Pulmonary artery endothelial cell (primary cell): Measurements from ENCODE around the gene ACTR2. TPM values are rescaled to one million over a fixed set of nuclear protein-coding genes. Genes with fewer than 3 reads are reported as not detected.
A peak's percentile ranks its signal among the peaks of the same experiment; 100 is the strongest.
"Not testable (repeated sequence)": the region's sequence is repeated elsewhere in the genome, so short reads cannot be mapped to it uniquely, and the experiment has no call there.

Source experiments
- DNase-seq: peaks from one replicate; pipeline ENCODE4 v3.0.0-alpha.2; 2011; ENCODE audit warnings: low read depth, low spot score
- total RNA-seq: library from RNA; depleted of rRNA; stranded (reverse); fragments of >200 nt; gene quantifications from 2 replicates; pipeline ENCODE4 v1.2.3, GENCODE V29; 2014

Gene ACTR2
- total RNA-seq, 1 donor from 2014 or later: 179 TPM

DNA sequence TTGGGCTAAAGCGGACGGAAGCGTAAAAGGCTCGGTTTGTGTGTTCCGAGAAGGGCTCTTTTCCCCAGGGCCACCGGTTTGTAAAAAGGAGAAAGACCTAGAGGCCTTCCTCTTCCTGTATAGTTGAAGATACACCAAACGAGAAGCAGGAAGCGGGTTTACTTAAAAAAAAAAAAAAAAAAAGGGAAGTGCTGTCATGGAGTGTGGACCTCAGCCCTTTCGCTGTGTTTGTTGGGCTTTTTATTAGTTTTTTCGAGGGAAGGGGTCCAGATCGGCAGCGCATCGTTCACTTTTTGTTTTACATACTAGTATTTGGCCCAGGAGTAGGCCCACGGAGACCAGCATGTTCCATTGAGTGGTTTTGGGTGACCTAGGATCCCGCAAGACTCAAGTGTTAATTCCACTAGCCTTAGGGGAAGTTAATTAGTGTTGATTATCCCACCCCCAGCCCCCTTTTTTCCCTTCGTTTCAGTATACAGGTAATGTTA is 676 bp downstream of the ACTR2 start:
- DNase-seq: no peak

DNA sequence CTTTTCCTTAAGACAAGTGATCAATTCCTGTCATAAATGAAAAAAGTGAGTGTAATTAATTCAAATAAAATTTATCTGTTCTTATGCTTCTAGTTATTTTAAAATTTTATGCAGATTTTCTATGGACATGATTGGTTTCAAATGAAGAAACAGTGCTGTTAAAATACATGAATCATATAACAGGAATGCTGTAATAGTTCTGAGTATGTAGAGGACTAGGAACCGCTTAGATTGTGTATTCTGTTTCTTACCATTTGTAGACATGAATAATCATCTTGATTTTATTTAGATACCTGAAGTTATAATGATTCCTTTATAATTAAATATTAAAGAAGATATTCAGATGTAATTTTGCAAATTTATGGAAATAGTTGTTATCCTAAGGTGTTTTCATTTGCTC is 3.5 kb downstream of the ACTR2 start:
- no peak for DNase-seq

DNA sequence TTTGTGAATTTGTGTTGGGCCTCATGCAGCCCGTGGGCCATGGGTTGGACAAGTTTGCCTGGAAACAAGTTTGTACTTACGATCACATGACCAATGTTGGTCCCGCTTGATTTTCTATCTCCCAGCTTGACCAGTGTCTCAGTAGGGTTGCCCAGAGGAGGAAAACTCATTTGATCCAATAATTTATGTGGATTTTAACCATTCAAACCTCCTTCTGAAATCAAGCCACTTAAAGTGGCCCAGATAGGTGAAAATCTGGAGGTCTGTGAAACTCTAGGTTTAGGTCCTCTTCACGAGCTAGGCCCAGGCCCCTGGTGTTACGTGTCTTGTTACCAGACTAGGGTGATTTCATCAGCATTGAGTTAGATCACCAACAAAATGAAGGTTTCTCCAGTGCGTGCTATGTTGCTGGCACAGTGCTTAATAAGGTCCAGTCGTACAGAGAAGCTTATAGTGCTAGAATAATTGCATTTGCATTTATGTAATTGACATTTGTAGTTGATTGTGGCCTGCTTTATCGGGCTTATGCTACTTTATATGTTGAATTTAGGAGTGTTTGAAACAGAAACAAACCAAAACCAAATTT is 4.4 kb downstream of the ACTR2 start:
- no peak for DNase-seq

DNA sequence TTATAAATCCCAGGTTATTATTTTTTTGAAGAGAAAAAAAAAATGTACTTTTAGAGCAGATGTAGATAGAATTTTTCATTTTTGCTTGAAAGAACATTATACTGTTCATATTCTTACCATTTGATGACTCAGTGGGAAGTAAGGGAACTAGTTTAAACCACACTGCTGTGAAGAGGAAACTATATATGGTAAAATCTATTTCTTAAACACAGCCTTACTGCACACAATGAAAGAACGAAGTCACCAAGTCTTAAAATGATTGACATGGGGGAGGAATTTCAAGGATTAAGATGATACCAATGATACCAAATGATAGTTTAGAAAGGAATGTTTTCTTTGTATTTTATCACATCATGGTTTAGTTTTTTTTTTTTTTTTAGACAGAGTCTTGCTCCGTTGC is 5.0 kb downstream of the ACTR2 start:
- no peak for DNase-seq

DNA sequence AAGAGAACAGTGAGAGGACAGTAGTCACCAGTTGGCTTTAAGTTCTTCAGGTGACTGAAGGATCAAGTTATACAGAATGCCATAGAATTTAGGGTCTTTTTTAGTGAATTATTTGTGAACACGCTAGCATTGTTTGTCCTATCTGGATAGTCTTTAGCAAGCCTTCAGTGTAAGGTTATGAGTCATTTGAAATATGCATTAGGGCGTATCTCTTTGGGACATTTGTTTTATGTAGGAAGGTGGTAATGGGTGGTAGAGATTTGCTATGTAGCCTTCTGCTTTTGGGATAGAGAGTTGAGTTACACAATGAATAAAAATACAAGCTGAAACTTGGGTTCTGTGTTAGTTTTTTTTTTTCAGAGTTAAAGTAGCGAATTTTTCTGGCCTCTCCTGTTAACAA is 13.0 kb downstream of the ACTR2 start:
- no peak for DNase-seq

DNA sequence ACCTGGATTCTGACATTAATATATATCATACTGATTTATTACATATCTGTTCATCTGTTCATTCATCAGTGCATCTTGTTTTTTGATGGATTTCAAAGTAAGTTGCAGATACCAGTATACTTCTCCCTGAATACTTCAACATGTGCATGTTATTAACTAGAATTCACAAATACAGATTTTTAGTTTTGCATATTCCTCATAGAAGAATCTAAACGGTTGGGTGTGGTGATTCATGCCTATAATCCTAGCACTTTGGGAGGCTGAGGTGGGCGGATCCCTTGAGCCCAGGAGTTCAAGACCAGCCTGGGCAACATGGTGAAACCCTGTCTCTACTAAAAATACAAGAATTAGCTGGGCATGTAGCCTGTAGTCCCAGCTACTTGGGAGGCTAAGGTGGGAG is 16.8 kb downstream of the ACTR2 start:
- DNase-seq: not testable (repeated sequence)

DNA sequence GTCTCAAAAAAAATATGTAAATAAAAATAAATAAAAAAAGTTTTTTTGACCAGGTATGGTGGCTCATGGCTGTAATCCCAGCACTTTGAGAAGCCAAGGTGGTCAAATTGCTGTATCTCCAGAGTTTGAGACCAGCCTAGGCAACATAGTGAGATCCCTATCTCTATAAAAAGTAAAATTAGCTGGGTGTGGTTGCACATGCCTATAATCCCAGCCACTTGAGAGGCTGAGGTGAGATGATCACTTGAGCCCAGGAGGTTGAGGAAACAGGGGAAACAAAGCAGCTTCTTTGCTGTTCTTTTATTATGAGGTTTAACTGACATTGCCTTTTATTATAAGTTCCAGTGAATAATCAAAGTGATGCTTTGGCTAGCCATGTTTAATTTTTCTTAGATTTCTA is 25.0 kb downstream of the ACTR2 start:
- DNase-seq: no peak

DNA sequence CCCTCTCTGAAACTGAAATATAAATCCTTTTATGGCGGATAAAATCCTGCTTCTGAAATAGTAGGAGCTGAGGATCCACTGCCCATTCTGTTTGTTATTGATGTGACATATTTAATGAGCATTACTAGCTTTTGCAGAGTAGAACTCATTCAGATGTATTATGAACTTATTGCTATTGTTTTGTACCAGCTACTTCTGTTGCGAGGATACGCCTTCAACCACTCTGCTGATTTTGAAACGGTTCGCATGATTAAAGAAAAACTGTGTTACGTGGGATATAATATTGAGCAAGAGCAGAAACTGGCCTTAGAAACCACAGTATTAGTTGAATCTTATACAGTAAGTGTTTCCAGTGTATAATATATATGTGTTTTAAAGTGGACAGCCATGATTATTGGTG is 27.7 kb downstream of the ACTR2 start:
- no peak for DNase-seq

DNA sequence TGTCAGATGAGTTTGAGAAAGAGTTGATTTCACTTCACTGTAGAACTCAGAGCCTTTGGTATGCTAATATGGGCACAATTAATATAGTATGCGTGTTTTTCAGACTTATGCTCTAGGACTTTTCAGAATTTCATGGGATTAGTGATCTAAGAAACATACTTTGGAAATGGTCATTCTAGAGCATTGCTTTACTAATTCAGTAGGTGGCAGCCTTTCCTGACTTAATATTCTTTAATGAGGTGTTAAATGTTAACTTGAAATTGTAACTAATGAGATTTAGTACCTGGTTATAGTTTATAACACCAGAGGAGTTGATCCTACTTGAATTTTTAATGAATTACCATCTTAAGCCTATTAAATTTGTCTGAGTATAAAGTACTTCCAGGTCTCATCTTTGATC is 28.4 kb downstream of the ACTR2 start:
- no peak for DNase-seq

DNA sequence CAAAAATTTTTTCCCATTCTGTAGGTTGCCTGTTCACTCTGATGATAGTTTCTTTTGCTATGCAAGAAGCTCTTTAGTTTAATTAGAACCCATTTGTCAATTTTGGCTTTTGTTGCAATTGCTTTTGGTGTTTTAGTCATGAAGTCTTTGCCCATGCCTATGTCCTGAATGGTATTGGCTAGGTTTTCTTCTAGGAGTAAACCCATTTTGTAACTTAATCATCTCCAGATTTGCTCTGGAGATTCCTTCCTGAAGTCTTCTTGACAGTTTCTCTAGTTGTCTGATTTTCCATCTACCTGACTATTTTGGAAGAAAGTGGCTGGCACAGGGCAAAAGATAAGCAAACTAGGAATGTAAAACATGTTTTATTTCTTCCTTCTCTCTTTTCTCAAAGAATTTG is 30.2 kb downstream of the ACTR2 start:
- DNase-seq: not testable (repeated sequence)

DNA sequence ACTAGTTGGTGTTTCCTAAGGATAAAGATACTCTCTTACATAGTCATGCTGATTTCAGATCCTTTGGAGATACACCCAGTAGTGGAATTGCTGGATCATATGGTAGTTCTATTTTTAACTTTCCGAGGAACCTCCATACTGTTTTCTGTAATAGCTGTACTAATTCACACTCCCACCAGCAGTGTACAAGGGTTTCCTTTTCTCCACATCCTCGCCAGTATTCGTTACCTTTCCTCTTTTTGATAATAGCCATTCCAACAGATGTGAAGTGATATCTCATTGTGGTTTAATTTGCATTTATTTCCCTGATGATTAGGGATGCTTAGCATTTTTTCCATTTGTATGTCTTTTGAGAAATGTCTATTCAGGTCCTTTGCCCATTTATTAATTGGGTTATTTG is 34.0 kb downstream of the ACTR2 start:
- no peak for DNase-seq

DNA sequence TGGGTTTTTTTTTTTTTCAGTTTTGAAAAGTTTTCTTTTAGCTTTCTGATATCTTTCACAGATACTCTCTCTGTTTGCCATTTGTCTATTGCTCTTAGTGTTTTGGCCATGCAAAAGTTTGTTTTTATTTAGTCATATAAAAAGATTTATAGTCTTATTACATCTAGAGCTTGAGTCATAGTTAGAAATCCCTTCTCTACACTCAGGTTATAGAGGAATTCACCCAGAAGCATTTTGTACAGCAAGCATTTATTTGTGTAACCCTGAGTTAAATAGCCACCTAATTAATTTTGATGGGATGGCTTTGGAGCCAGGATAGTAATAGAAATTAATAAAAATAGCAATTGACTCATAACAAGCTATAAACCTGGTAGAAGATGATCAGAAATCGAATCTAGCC is 35.6 kb downstream of the ACTR2 start:
- DNase-seq: no peak

DNA sequence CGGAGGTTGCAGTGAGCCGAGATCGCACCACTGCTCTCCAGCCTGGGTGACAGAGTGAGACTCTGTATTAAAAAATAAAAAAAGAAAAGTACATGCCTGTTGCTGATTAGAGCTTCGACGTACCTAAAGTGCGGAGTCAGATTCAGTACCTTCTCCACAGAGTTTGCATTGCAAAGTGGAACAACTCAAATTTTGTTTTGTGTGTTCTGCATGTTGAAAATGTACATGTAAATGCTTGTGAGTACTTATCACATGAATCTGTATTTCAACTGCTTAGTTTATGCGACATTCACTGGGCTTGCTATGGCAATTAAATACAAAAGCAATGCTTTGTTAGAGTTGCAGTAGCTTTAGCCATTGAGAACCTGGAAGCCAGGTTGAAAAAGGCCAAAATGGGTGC is 36.4 kb downstream of the ACTR2 start:
- no peak for DNase-seq

DNA sequence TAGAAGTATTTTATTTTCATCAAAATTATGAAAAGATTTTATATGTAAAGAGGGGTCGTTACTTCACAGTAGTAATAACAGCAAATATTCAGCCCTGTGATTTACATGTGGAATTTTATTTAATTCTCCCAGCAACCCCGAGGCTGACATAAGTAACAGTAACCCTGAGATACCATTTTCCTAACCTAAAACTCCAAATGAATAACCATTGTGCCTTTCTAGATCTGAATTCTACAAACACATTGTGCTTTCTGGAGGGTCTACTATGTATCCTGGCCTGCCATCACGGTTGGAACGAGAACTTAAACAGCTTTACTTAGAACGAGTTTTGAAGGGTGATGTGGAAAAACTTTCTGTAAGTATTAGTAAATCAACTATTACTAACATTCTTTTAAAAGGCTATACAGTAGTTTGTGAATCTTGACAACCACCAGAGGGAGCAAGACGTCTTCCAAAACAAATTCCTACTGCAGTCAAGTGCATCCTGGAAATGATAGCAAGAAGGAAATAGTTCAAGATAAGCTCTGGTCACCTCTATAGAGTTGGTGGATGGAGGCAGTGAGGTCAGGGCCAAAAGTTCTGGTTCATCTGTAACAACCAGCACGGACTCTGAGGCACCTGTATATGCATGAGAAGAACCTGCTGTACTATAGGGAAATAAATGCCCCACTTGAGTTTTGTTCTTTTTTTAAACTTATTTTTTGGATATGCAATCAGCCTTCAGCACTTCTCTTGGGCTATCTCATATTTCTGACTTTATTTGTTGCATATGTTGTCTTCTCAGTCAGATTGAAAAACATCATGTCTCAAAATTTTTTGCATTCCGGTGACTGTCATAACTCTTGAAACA is 37.4 kb downstream of the ACTR2 start:
- peak; percentile 72 for DNase-seq

DNA sequence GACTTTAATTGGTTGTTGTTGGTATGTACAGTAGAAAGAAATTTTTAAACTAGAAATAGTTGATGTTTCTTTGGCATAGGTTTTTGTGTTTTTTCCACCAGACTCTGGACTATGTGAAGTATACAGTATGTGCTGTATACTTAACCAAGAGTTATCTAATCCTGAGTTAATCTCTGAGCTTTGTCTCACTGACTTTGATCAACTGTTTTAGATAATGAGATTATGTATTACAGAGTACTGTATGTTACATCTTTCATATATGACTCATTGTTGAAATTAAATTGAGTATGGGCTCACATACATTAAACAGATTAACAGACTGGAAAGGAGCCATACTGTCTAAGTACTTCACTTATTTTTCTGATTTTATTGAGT is 38.0 kb downstream of the ACTR2 start:
- no peak for DNase-seq

DNA sequence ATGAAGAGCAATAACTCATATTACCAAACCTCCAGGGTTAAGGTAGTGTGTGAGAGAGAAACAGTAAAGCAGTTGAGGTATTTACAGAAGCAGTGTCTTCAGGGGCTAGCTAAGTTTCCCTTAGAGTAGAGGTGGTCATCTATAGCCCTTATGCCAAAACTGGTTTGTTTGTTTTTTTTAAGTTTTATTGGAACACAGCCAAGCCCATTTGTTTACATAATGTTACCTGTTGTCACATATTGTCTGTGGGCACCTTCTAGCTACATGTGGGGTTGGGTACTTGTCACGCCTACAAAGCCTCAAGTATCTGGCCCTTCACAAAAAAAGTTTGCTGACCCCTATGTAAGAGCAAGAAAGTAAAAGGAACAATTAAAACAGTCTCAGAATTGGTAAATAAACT is 39.4 kb downstream of the ACTR2 start:
- DNase-seq: no peak

DNA sequence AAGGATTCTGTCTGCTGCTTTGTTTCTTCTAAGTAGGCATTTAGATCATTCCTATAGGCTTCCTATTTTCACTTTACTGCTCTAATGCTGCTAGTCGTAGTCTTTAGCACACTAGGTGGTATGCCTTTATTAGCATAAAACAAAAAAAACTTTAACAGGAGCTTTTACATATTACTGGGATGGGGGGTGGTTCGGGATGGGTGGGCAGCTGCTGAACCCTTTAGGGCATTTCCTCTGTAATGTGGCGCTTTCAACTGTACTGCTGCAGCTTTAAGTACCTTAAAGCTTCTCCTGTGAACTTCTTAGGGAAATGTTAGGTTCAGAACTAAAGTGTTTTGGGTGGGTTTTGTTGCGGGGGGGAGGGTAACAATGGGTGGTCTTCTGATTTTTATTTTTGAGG is 41.3 kb downstream of the ACTR2 start:
- DNase-seq: no peak

DNA sequence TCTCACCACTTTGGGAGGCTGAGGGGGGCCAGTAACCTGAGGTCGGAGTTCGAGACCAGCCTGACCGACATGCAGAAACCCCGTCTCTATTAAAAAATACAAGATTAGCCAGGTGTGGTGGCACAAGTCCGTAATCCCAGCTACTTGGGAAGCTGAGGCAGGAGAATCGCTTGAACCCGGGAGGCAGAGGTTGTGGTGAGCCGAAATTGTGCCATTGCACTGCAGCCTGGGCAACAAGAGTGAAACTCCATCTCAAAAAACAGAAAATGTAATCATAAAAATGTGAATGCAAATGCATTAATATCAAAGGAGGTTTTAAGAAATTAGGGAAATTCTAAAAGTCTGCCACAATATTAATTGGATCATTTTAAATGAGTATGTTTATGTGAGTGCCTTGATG is 45.7 kb downstream of the ACTR2 start:
- DNase-seq: no peak

DNA sequence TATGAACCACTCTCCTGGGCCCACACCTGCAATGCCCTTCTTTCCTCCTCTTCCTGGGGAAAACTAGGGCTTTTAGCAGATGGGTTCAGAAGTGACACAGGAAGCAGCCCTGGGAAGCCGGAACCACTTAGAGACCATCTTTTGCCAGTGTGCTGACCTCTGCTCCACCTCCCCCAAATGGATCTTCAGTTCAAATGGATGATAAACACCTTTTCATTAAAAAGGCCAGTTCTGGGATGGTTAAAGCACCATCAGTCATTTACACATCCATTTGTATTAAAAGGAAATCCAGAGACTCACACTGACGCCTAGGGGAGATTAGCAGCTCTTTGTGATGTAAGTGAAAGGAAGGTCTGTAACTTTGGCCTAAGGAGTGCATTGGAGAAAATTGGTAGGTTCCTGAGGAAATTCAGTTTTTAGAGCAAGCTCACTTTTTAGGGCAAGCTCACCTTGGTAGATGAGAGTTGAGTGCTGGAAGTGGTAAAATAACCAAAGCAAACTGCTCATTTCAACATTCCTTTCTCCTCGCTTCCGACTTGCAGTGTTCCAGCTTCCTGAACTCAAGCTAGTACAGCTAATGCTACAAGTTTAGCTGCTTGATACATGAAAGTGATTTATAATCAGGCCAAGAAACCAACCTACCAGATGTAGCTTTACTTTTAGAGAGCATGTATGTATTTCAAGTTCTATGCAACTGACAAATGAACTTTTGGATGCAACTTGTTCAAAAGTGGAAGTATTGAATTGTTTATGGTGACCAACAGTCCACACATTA is 47.7 kb downstream of the ACTR2 start:
- DNase-seq: no peak

DNA sequence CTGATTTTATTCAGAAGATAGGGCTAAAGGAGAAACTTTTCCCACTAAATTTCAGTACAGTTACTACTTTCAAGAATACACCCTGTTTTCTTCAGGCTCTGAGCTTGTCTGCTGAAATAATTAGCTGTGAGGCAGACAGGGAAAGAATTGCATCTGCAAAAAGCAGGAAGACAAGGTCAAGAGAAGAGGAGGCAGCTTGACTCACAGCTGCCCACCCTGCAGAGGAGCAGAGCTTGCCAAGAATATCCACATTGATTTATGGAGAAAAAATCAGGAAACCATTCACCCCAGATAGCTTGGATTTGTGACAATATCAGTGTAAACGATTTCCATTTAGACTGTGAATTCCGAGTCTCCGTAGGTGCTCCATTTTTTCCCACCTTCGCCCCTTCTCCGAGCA is 49.0 kb downstream of the ACTR2 start:
- DNase-seq: no peak

DNA sequence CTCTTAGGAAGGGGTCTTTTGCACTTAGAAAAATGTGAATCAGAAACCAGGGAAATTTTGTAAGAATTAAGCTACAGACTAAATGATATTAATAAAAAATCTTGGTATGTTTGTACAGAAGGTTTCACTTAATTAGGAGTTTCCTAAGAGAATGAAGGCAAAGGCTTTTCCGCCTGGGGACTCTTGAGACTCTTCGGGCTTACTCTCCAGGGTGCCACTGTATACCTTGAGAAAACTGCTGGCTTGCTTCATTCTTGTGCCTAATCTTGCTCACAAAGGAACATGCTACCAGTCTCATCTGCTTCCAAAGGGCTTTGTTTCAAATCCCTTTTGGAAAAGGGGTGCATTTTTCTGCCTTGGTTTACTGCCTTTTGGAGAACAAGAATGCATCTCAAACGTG is 49.5 kb downstream of the ACTR2 start:
- no peak for DNase-seq

DNA sequence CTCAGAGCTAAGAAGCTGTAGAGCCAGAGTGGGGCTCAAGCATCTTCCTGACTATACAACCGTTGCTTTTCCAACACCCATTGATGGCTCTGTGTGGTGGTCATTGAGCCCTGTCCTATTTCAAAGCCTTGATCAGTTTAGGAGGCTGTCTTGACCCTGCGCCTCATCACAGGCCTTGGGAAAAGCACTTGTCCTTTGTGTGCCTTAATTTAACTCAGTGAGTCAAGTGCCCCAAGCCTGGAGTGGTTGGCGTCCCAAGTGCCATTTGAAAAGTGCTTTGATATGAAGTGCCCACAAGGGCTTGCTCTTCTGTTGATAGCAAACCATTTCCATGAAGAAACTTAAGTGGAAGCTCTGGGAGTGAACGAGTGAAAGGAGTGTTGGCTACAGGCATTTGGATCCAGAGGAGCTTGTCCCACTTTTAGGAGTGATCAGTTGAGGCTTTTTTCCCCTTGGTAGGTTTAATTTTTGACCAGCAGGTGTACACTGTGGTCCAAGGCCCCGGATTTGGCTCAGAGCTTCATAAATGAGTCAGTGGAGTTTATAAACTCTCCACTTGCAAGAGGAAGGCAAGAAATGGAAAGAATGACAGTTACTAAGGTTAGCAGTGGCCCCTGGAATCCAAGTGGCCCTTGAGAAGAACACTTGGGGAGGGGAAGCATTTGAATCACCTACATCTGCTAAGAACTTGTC is 50.3 kb downstream of the ACTR2 start:
- no peak for DNase-seq
